ENCODE data around the gene TMEM138. TPM values are rescaled to one million over a fixed set of nuclear protein-coding genes. Genes with fewer than 3 reads are reported as not detected.

TMEM138 gene
- total and polyA plus RNA-seq, 5 experiments from 2014 or later, result 44.8 to 77.5 (median 49.7) TPM

DNA sequence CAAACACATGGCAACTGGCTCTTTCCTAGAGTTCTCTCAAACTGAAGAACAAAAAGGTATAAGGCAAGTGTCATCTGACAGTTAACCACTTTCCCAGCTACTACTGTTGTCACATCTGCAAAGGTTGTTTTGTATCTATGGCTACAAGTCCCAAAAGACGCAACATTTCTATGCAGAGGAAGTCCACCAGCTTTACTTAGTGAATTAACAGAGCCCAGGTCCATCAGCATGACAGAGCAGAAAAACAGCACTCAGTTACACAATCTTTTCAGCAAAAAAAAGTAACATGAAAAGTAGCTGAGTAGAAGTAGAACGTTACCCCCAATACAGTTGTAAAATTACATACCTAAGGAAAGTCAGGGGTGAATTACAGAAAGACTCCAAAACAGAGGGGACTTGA is 55.5 kb downstream of the TMEM138 start:
- DNase-seq, result no peak
- POLR2A ChIA-PET, result interaction anchor here (1.2 kb wide), 1 partner anchor 21 kb away, joined by 3 read pairs; no protein-coding TSS in a partner anchor
- H3K27me3 Mint-ChIP-seq, result no peaks in the 10 kb centered on the region
- H3K36me3 Mint-ChIP-seq, result peaks cover 0 to 98% (median 32%) of the 10 kb centered on the region in 3 donors
- H3K9me3 Mint-ChIP-seq, result no peaks in the 10 kb centered on the region
- peaks cover 15 to 55% (median 45%) of the 10 kb centered on the region in 4 donors for H3K4me1 Mint-ChIP-seq
- peak overlapping the region in 7 of 10 donors; percentile 3 to 72 (median 43) for H3K27ac Mint-ChIP-seq
- H3K4me3 Mint-ChIP-seq, result no peak overlapping the region
- peak in 1 of 2 donors; percentile 27 for ATAC-seq

- H3K36me3 Mint-ChIP-seq, result peaks cover 0 to 97% (median 32%) of the 10 kb centered on the region in 3 donors
Observed at GRCh38 chr11:61418136-61418535, 56.0 kb downstream of the TMEM138 start.

More at GRCh38 chr11:61418136-61418535, 56.0 kb downstream of the TMEM138 start:
- H3K4me3 Mint-ChIP-seq, result no peak overlapping the region
- peaks cover 16 to 58% (median 47%) of the 10 kb centered on the region in 4 donors for H3K4me1 Mint-ChIP-seq
- no peak for DNase-seq
- H3K27me3 Mint-ChIP-seq, result no peaks in the 10 kb centered on the region
- POLR2A ChIA-PET, result no interaction called here
- ATAC-seq, result no peak
- H3K9me3 Mint-ChIP-seq, result no peaks in the 10 kb centered on the region
- peak overlapping the region in 5 of 10 donors; percentile 3 to 71 (median 5) for H3K27ac Mint-ChIP-seq

Other genes starting within 250 kb of the TMEM138 start
- 1 to 10 TPM; 5.4 to 6.3 TPM for gene VPS37C, start 200.9 kb upstream of the TMEM138 start, total RNA-seq
- 1 to 10 TPM in 1 of 3 donors, under 1 TPM in 2; 0.62 to 1.3 (median 0.86) TPM for gene VPS37C, start 200.9 kb upstream of the TMEM138 start, polyA plus RNA-seq
- not detected for gene PGA3, start 158.9 kb upstream of the TMEM138 start, total RNA-seq
- gene PGA3, start 158.9 kb upstream of the TMEM138 start, polyA plus RNA-seq, result not detected
- not detected for gene PGA4, start 140.0 kb upstream of the TMEM138 start, total RNA-seq
- not detected for gene PGA4, start 140.0 kb upstream of the TMEM138 start, polyA plus RNA-seq
- not detected for gene PGA5, start 121.2 kb upstream of the TMEM138 start, total RNA-seq
- not detected for gene PGA5, start 121.2 kb upstream of the TMEM138 start, polyA plus RNA-seq
- under 1 TPM; 0.94 to 0.99 TPM for gene VWCE, start 67.1 kb upstream of the TMEM138 start, total RNA-seq
- not detected for gene VWCE, start 67.1 kb upstream of the TMEM138 start, polyA plus RNA-seq
- gene DDB1, start 29.3 kb upstream of the TMEM138 start, total RNA-seq, result 100 to 1,000 TPM; 181 to 184 TPM
- 100 to 1,000 TPM; 105 to 125 (median 124) TPM for gene DDB1, start 29.3 kb upstream of the TMEM138 start, polyA plus RNA-seq
- 10 to 100 TPM; 34.3 to 36.1 TPM for gene TKFC, start 29.1 kb upstream of the TMEM138 start, total RNA-seq
- gene TKFC, start 29.1 kb upstream of the TMEM138 start, polyA plus RNA-seq, result 10 to 100 TPM; 18.3 to 25.3 (median 18.4) TPM
- 10 to 100 TPM; 42.9 to 52.3 TPM for gene CYB561A3, start 492 bp upstream of the TMEM138 start, total RNA-seq
- 10 to 100 TPM; 54.5 to 69.3 (median 58.4) TPM for gene CYB561A3, start 492 bp upstream of the TMEM138 start, polyA plus RNA-seq
- gene TMEM216, start 30.2 kb downstream of the TMEM138 start, total RNA-seq, result 10 to 100 TPM; 17.4 to 20.3 TPM
- 10 to 100 TPM; 35.4 to 43.0 (median 42.6) TPM for gene TMEM216, start 30.2 kb downstream of the TMEM138 start, polyA plus RNA-seq
- gene CPSF7, start 67.6 kb downstream of the TMEM138 start, total RNA-seq, result 100 to 1,000 TPM; 155 to 175 TPM
- 10 to 100 TPM; 20.6 to 34.8 (median 26.0) TPM for gene CPSF7, start 67.6 kb downstream of the TMEM138 start, polyA plus RNA-seq
- 10 to 100 TPM; 63.3 to 72.5 TPM for gene SDHAF2, start 67.8 kb downstream of the TMEM138 start, total RNA-seq
- 100 to 1,000 TPM in 1 of 3 donors, 10 to 100 TPM in 2; 92.1 to 118 (median 97.8) TPM for gene SDHAF2, start 67.8 kb downstream of the TMEM138 start, polyA plus RNA-seq
- gene LRRC10B, start 146.4 kb downstream of the TMEM138 start, total RNA-seq, result not detected
- not detected for gene LRRC10B, start 146.4 kb downstream of the TMEM138 start, polyA plus RNA-seq
- gene SYT7, start 218.7 kb downstream of the TMEM138 start, total RNA-seq, result not detected
- under 1 TPM in 1 of 3 donors, not detected in 2; 0.06 TPM for gene SYT7, start 218.7 kb downstream of the TMEM138 start, polyA plus RNA-seq